Left ventricle myocardium inferior (tissue), 1 donor: Measurements from ENCODE around the gene VCAN. TPM values are rescaled to one million over a fixed set of nuclear protein-coding genes. Genes with fewer than 3 reads are reported as not detected.

Experiments used
- DNase-seq: peaks from one replicate; pipeline ENCODE4 v3.0.0-alpha.2; 2020
- H3K27ac ChIP-seq: fragments of 200-600 bp; replicated peaks from 2 replicates; pipeline ENCODE4 v1.8.0; 2021
- H3K27me3 ChIP-seq: fragments of 200-600 bp; 2 replicates; pipeline ENCODE4 v1.8.0; 2021; ENCODE audit warnings: low read depth
- H3K36me3 ChIP-seq: fragments of 200-600 bp; 2 replicates; pipeline ENCODE4 v1.8.0; 2021
- H3K4me1 ChIP-seq: fragments of 200-600 bp; 2 replicates; pipeline ENCODE4 v1.8.0; 2021
- H3K4me3 ChIP-seq: fragments of 200-600 bp; 2 replicates; pipeline ENCODE4 v1.8.0; 2021; ENCODE audit warnings: mild to moderate bottlenecking, moderate library complexity
- H3K9me3 ChIP-seq: fragments of 200-600 bp; replicated peaks from 2 replicates; pipeline ENCODE4 v1.8.0; 2021
- intact Hi-C: fragments of 100-400 bp; cut with micrococcal nuclease; formaldehyde crosslinking; loops from one replicate; pipeline ENCODE4 v1.11.0; 2022
- total RNA-seq: library from RNA; stranded (reverse); fragmentation: NEBNext Ultra II Directional; extraction: Animal tissue kit (Norgen Biotek cat#: 25700); gene quantifications from one replicate; pipeline ENCODE4 v1.2.1, GENCODE V29; 2021
- TF ChIP-seq, protein P1 (sequence below): fragments of 200-600 bp; IDR thresholded peaks from 2 replicates; pipeline ENCODE4 v1.8.0; 2021; ENCODE audit warnings: antibody characterized with exemption, mild to moderate bottlenecking, borderline replicate concordance
- donor health status: DM: no; HTN: yes; CAD: no; lungs with severe emphysema.

Gene VCAN
- total RNA-seq, 1 donor from 2014 or later: 25.2 TPM

- Histone ChIP-seq H3K4me3 (no peak overlapping the region), H3K9me3 (no peaks in the 10 kb centered on the region), H3K36me3 (no peaks in the 10 kb centered on the region), H3K4me1 (no peaks in the 10 kb centered on the region), H3K27me3 (no peaks in the 10 kb centered on the region), H3K27ac (no peak overlapping the region)
- DNase-seq: no peak
- TF ChIP-seq, protein P1, sequence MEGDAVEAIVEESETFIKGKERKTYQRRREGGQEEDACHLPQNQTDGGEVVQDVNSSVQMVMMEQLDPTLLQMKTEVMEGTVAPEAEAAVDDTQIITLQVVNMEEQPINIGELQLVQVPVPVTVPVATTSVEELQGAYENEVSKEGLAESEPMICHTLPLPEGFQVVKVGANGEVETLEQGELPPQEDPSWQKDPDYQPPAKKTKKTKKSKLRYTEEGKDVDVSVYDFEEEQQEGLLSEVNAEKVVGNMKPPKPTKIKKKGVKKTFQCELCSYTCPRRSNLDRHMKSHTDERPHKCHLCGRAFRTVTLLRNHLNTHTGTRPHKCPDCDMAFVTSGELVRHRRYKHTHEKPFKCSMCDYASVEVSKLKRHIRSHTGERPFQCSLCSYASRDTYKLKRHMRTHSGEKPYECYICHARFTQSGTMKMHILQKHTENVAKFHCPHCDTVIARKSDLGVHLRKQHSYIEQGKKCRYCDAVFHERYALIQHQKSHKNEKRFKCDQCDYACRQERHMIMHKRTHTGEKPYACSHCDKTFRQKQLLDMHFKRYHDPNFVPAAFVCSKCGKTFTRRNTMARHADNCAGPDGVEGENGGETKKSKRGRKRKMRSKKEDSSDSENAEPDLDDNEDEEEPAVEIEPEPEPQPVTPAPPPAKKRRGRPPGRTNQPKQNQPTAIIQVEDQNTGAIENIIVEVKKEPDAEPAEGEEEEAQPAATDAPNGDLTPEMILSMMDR: no peak
- intact Hi-C loops: no loop called here
Observed at GRCh38 chr5:83583859-83584258, 112.3 kb downstream of the VCAN start.

- Histone ChIP-seq H3K27ac (no peak overlapping the region), H3K27me3 (no peaks in the 10 kb centered on the region), H3K36me3 (no peaks in the 10 kb centered on the region), H3K4me1 (no peaks in the 10 kb centered on the region), H3K9me3 (no peaks in the 10 kb centered on the region), H3K4me3 (no peak overlapping the region)
- intact Hi-C loops: no loop called here
- TF ChIP-seq, protein P1: no peak
- no peak for DNase-seq
Observed at GRCh38 chr5:83586874-83587776, 115.6 kb downstream of the VCAN start.

DNA sequence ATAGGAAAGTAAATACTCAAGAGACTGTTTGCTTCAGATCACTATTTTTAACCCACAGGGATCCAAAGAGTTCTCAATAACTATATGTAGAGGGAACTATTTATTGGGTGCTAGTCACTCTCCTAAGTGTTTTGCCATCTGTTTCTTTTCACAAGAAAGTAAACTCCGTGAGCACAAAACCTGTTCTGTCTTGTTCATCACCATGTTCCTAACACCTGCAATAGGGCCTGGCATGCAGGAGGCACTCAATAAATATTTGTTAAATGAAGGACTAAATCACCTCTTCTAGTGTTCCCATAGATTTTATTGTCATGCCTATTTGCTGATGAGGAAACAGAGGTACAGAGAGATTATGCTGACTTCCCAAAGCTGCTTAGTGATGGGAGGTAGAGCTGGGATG lies 118.2 kb downstream of the VCAN start:
- TF ChIP-seq, protein P1: no peak
- DNase-seq: no peak
- Histone ChIP-seq H3K27ac (no peak overlapping the region), H3K9me3 (no peaks in the 10 kb centered on the region), H3K36me3 (no peaks in the 10 kb centered on the region), H3K27me3 (no peaks in the 10 kb centered on the region), H3K4me3 (no peak overlapping the region), H3K4me1 (no peaks in the 10 kb centered on the region)
- intact Hi-C loops: no loop called here

DNA sequence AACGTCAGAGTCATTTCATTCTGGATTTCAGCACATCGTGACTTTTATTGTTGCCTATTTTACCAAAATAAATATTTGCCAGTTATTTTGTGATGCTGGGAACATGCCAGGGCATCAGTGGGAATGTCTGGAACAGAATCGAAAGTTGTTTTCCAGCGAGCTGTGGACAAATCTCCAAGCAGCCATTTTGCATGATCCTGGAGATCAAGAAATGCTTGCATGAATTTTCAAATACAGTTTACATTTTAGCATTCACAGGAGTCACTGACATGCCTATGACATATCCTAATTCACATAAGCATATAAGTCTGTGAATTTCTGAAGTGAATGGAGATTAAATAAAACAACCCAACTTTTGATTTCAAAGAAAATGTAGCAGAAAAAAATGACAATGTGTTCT lies 119.4 kb downstream of the VCAN start:
- Histone ChIP-seq H3K4me3 (no peak overlapping the region), H3K27ac (no peak overlapping the region)

DNA sequence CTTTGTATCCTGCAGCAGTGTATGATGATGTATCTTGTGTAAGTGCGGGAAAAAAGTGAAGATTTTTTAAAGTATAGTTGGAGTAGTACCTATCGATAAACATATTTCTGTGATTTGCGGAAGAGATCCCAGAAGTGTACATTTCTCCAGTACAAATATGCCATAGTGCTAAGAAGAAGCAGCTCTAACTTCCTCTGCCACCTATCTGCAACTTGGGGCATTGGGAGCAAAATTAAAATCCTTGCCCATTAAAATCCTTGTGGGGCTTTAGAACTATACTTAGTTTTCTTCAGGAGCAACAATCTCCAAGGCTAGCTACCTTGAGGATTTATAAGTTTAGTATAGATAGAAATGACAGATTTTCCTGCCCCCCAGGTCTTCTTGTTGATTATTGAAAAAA lies 123.7 kb downstream of the VCAN start:
- H3K4me3 ChIP-seq: no peak overlapping the region
- H3K36me3 ChIP-seq: no peaks in the 10 kb centered on the region
- H3K4me1 ChIP-seq: no peaks in the 10 kb centered on the region
- H3K27ac ChIP-seq: no peak overlapping the region
- no peak for DNase-seq
- H3K27me3 ChIP-seq: no peaks in the 10 kb centered on the region
- H3K9me3 ChIP-seq: no peaks in the 10 kb centered on the region
- TF ChIP-seq, protein P1: no peak
- intact Hi-C loops: no loop called here

More for the DNA sequence above, 119.4 kb downstream of the VCAN start:
- H3K27me3 ChIP-seq: no peaks in the 10 kb centered on the region
- no peaks in the 10 kb centered on the region for H3K9me3 ChIP-seq
- no peaks in the 10 kb centered on the region for H3K36me3 ChIP-seq
- TF ChIP-seq, protein P1: no peak
- no peaks in the 10 kb centered on the region for H3K4me1 ChIP-seq
- intact Hi-C loops: no loop called here
- DNase-seq: no peak
